ENCODE results near the gene COA7.
A peak's percentile ranks its signal among the peaks of the same experiment; 100 is the strongest.
"Not testable (repeated sequence)": the region's sequence is repeated elsewhere in the genome, so short reads cannot be mapped to it uniquely, and the experiment has no call there.

The COA7 gene

GRCh38 chr1:52706136-52706670 lies 8.1 kb upstream of the COA7 start:
- peak; percentile 42 for DNase-seq (ENCODE audit: low read depth, low spot score)

- peak; percentile 96 for DNase-seq (ENCODE audit: low read depth, low spot score)
Observed at GRCh38 chr1:52702886-52703787, 5.0 kb upstream of the COA7 start.

- DNase-seq (ENCODE audit: low read depth, low spot score) = no peak
Observed at GRCh38 chr1:52695627-52696026, 2.5 kb downstream of the COA7 start.

DNA sequence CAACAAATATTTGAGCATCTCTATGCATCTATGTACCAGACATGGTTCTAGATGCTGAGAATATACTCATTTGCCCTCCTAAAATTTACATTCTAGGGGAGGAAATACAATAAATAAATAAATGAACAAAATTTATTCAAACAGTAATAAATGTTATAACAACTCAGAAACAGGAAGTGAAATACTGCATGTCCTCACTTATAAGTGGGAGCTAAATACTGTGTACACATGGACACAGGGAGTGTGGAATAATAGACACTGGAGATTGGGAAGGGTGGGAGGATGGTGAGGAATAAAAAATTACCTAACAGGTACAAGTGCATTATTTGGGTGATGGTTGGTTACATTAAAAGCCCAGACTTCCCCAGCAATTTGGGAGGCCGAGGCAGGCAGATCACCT lies 4.3 kb downstream of the COA7 start:
- DNase-seq (ENCODE audit: low read depth, low spot score) = no peak

- not testable (repeated sequence) for DNase-seq (ENCODE audit: low read depth, low spot score)
Observed at GRCh38 chr1:52693351-52693750, 4.8 kb downstream of the COA7 start.

GRCh38 chr1:52692697-52693096 lies 5.5 kb downstream of the COA7 start:
- no peak for DNase-seq (ENCODE audit: low read depth, low spot score)

DNA sequence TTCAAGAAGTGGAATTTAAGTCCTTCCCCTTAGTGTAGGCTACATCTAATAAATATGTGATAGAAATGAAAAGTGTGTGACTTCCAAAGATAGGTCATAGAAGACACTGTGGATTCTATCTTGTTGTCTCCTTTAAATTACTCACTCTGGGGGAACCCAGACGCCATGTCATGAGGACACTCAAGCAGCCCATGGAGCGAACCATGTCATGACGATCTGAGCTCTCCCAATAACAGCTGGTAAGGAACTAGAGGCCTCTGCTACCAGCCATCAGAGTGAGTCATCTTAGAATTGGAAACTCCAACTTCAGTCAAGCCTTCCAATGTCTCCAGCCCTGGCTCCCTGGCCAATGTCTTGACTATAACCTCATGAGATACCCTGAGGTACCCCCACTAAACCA lies 6.3 kb downstream of the COA7 start:
- no peak for DNase-seq (ENCODE audit: low read depth, low spot score)

DNA sequence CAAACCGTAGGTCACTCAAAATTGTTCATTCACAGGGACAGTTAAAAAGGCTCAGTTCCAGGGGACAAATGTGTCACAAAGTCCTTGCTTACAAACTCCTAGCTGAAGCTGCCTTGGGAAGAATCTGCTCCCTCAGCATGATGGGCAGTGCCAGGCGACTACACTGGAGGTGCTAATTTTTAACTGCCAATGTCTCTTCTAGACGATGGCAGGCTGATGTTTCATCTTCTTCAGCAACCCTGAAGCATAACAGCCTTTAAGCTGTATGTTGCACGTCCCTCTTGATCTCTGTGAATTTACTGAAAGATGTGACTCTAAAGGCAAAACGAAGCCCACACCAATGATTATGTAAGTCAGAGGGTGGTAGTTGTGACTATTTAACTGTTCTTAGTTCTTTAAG lies 11.3 kb downstream of the COA7 start:
- DNase-seq (ENCODE audit: low read depth, low spot score) = no peak

- peak; percentile 89 for DNase-seq (ENCODE audit: low read depth, low spot score)
Observed at GRCh38 chr1:52686261-52686751, 11.8 kb downstream of the COA7 start.

DNA sequence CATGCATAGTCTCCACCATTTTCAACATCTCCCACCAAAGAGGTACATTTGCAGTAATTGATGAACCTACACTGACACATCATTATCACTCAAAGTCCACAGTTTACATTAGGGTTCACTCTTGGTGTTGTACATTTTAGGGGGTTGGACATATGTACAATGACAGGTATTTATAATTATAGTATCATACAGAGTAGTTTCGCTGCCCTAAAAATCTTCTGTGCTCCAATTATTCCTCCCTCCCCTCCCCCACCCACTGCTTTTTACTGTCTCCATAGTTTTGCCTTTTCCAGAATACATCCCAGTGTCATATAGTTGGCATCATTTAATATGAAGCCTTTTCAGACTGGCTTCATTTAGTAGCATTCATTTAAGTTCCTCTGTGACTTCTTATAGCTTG lies 13.6 kb downstream of the COA7 start:
- DNase-seq (ENCODE audit: low read depth, low spot score) = no peak

GRCh38 chr1:52683367-52683940 lies 14.7 kb downstream of the COA7 start:
- DNase-seq (ENCODE audit: low read depth, low spot score) = no peak

GRCh38 chr1:52681136-52681535 lies 17.0 kb downstream of the COA7 start:
- no peak for DNase-seq (ENCODE audit: low read depth, low spot score)

- DNase-seq (ENCODE audit: low read depth, low spot score) = no peak
Observed at GRCh38 chr1:52680353-52680752, 17.8 kb downstream of the COA7 start.

DNA sequence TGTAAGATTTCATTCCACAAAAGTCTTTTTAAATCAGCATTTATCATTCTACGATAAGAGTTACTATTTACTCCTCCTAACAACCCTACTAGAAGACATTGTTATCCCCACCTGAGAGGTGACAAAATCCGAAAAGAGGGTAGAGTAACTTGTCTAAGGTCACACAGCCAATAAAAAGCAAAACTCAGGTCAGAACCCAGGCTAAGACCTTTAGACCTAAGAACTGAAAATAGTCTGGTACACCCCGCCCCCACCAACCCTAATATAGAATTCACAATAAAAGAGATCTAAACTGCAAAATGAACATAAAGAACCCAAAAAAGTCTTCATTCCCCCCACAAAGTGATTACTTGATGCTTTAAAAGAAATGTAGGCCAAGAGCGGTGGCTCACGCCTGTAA lies 18.6 kb downstream of the COA7 start:
- DNase-seq (ENCODE audit: low read depth, low spot score) = no peak

GRCh38 chr1:52679048-52679447 lies 19.1 kb downstream of the COA7 start:
- no peak for DNase-seq (ENCODE audit: low read depth, low spot score)

- DNase-seq (ENCODE audit: low read depth, low spot score) = no peak
Observed at GRCh38 chr1:52677076-52677806, 20.9 kb downstream of the COA7 start.

DNA sequence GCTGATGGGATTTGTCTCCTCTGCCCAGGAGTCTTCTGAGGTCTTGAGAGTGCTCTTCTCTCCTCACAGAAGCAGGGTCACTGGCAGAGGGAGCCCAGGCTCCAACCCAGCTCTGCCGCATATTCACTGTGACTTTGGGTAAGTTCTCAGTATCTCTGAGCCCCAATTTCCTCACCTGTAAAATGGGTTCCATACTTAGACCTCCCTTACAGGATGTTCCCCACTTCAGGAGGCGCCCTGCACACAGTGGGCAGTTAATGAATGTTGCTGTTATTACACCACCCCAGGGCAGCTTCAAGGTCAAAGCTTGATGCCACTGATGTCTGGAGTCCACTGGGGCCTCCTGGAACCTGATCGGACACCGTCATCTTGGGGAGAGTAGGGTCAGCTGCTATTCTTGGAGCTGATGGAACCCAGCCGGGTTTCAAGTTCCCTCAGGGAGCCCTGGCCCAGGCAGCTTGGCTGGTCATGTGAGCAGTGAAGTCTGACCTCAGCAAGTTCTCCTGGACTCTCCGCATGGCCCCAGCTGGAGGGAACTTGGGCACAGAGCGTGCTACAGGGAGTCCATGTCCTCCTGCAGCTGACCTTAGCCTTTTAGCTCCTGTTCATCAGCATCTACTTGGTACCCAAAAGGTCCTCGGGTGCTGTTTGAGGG lies 21.8 kb downstream of the COA7 start:
- DNase-seq (ENCODE audit: low read depth, low spot score) = no peak

DNA sequence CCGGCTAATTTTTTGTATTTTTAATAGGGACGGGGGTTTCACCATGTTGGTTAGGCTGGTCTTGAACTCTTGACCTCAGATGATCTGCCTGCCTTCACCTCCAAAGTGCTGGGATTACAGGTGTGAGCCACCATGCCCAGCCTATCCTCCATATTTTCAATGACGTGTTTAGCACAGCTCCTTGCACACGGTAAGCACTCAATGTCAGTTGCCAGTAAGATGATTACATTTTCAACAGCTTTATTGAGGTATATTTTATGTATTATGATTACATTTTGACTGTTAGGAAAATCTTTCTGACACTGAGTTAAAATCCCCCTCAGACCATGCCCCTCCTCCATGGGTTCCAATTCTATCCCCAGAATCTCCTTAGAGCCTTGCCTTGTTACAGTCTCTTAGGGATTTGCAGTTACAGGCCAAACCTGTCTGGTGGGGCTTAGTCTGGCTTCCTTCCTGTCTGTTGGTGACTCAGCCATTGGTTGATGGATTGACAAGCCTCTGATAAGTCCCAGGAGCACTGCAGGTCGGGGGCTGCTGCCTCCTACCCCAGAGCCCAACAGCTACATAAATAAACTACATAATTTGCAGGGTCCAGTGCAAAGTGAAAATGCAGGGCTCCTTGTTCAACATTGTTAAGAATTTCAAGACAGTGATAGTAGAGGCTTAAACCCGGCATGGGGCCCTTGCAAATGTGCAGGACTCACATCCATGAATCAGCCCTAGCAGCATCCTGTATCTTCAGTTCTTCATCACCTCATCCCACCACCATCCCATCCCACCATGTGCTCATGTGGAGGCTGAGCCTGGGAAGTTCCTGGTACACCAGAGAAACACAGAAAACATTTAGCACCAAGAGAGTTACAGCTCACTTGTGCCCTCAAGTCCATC lies 23.4 kb downstream of the COA7 start:
- peak; percentile 93 for DNase-seq (ENCODE audit: low read depth, low spot score)

- no peak for DNase-seq (ENCODE audit: low read depth, low spot score)
Observed at GRCh38 chr1:52673513-52673912, 24.6 kb downstream of the COA7 start.

DNA sequence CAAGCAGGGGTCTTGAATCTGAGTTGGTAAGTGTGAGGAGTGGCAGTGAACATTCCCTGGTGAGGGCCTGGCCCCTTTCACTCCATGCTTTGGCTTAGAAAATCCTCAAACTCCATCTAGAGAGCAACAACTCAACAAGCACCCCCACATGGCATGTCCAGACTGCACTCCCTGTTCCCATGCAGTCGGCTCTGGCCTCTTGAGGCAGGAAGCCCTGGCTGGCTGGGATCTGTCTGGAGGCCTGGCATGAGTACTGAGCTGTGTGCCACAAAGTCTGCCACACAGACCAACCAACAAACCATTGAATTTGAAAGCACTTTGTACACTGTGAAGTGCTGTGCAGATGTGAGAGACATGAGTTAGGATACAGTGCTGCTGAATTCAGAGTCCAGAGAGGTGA lies 25.2 kb downstream of the COA7 start:
- peak; percentile 24 for DNase-seq (ENCODE audit: low read depth, low spot score)

DNA sequence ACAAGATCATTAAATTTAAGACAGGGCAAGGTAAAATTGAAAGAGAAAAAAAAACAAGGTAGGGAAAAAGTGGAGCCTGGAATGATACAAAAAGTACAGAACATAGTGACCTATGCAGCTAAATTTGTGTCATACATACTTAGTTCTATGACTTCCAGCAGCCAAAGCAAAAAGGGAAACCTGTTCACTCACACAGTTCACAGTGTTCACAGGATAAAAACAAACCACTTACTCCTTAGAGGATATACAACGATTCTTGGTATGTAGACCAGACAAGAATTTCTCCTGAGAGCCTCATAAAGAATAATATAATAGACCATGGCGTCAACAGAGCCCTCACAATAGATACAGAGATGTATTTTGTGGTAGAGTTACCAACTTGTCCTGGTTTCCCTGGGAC lies 27.5 kb downstream of the COA7 start:
- no peak for DNase-seq (ENCODE audit: low read depth, low spot score)
